GM10266 (cell line): Measurements from ENCODE around the gene ALDH1L1.

Experiments used
- DNase-seq: peaks from one replicate; pipeline ENCODE4 v3.0.0; 2012; ENCODE audit errors: extremely low spot score
- TF ChIP-seq, protein P1 (sequence below): IDR thresholded peaks from 2 replicates; pipeline ENCODE4 v1.5.1; 2012; ENCODE audit warnings: mild to moderate bottlenecking, low read depth; ENCODE audit not compliant: control insufficient read depth, insufficient read depth; ENCODE audit errors: missing control alignments

The ALDH1L1 gene

GRCh38 chr3:126124896-126125295 is 55.5 kb downstream of the ALDH1L1 start:
- TF ChIP-seq, protein P1, sequence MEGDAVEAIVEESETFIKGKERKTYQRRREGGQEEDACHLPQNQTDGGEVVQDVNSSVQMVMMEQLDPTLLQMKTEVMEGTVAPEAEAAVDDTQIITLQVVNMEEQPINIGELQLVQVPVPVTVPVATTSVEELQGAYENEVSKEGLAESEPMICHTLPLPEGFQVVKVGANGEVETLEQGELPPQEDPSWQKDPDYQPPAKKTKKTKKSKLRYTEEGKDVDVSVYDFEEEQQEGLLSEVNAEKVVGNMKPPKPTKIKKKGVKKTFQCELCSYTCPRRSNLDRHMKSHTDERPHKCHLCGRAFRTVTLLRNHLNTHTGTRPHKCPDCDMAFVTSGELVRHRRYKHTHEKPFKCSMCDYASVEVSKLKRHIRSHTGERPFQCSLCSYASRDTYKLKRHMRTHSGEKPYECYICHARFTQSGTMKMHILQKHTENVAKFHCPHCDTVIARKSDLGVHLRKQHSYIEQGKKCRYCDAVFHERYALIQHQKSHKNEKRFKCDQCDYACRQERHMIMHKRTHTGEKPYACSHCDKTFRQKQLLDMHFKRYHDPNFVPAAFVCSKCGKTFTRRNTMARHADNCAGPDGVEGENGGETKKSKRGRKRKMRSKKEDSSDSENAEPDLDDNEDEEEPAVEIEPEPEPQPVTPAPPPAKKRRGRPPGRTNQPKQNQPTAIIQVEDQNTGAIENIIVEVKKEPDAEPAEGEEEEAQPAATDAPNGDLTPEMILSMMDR = no peak
- DNase-seq = no peak

- no peak for DNase-seq
- TF ChIP-seq, protein P1 = no peak
Observed at GRCh38 chr3:126124148-126124868, 56.1 kb downstream of the ALDH1L1 start.

GRCh38 chr3:126121632-126122031 is 58.8 kb downstream of the ALDH1L1 start:
- no peak for DNase-seq
- TF ChIP-seq, protein P1 = no peak

GRCh38 chr3:126121074-126121473 is 59.3 kb downstream of the ALDH1L1 start:
- TF ChIP-seq, protein P1 = no peak
- no peak for DNase-seq

DNA sequence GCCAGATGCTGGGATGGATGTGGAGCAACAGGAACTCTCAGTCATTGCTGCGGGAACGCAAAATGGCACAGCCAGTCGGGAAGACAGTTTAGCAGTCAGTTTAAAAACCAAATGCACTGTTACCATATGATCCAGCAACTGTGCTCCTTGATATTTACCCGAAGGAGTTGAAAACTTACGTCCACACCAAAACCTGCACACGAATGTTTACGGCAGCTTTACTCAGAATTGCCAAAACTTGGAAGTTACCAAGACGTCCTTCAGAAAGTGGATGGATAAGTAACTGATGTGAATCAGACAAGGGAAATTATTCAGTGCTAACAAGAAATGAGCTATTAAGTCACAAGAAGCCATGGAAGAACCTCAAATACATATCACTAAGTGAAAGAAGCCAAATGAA is 60.4 kb downstream of the ALDH1L1 start:
- no peak for DNase-seq
- TF ChIP-seq, protein P1 = no peak

GRCh38 chr3:126119008-126119675 is 61.2 kb downstream of the ALDH1L1 start:
- DNase-seq = no peak
- TF ChIP-seq, protein P1 = no peak

GRCh38 chr3:126118591-126118990 is 61.8 kb downstream of the ALDH1L1 start:
- no peak for DNase-seq
- TF ChIP-seq, protein P1 = no peak
